ENCODE data around the gene DNAJC28. TPM values are rescaled to one million over a fixed set of nuclear protein-coding genes. Genes with fewer than 3 reads are reported as not detected.
"Not testable (repeated sequence)": the region's sequence is repeated elsewhere in the genome, so short reads cannot be mapped to it uniquely, and the experiment has no call there.

DNAJC28 gene
- total RNA-seq, 1 donor from 2014 or later: 2.8 TPM

GRCh38 chr21:33455686-33456446 lies 35.6 kb downstream of the DNAJC28 start:
- Mint-ChIP-seq H3K4me1 (no peaks in the 10 kb centered on the region), H3K27ac (no peak overlapping the region), H3K9me3 (no peaks in the 10 kb centered on the region), H3K27me3 (ENCODE audit: low read depth) (no peaks in the 10 kb centered on the region), H3K4me3 (no peak overlapping the region), H3K36me3 (peaks cover 14% of the 10 kb centered on the region)
- TF ChIP-seq CTCF (IDR thresholded peaks at IDR 0.05; ENCODE audit: unreplicated experiment): no peak
- no peak for DNase-seq (ENCODE audit: low spot score in 2 of 2, unreplicated experiment in 2 of 2)

GRCh38 chr21:33452362-33452761 lies 39.2 kb downstream of the DNAJC28 start:
- TF ChIP-seq CTCF (IDR thresholded peaks at IDR 0.05; ENCODE audit: unreplicated experiment): no peak
- peaks cover 14% of the 10 kb centered on the region for H3K36me3 Mint-ChIP-seq

GRCh38 chr21:33451634-33452071 lies 39.9 kb downstream of the DNAJC28 start:
- Mint-ChIP-seq H3K36me3 (peaks cover 14% of the 10 kb centered on the region), H3K27me3 (ENCODE audit: low read depth) (no peaks in the 10 kb centered on the region), H3K4me3 (no peak overlapping the region), H3K9me3 (no peaks in the 10 kb centered on the region), H3K27ac (no peak overlapping the region), H3K4me1 (no peaks in the 10 kb centered on the region)
- no peak for TF ChIP-seq CTCF (IDR thresholded peaks at IDR 0.05; ENCODE audit: unreplicated experiment)
- DNase-seq (ENCODE audit: low spot score in 2 of 2, unreplicated experiment in 2 of 2): no peak

More at GRCh38 chr21:33452362-33452761, 39.2 kb downstream of the DNAJC28 start:
- no peaks in the 10 kb centered on the region for H3K4me1 Mint-ChIP-seq
- no peak overlapping the region for H3K4me3 Mint-ChIP-seq
- H3K27ac Mint-ChIP-seq: no peak overlapping the region
- H3K27me3 Mint-ChIP-seq (ENCODE audit: low read depth): no peaks in the 10 kb centered on the region
- no peaks in the 10 kb centered on the region for H3K9me3 Mint-ChIP-seq
- DNase-seq (ENCODE audit: low spot score in 2 of 2, unreplicated experiment in 2 of 2): no peak

GRCh38 chr21:33449616-33450015 lies 41.9 kb downstream of the DNAJC28 start:
- Mint-ChIP-seq H3K27me3 (ENCODE audit: low read depth) (no peaks in the 10 kb centered on the region), H3K9me3 (no peaks in the 10 kb centered on the region), H3K36me3 (peaks cover 14% of the 10 kb centered on the region), H3K4me1 (peaks cover 3% of the 10 kb centered on the region), H3K4me3 (no peak overlapping the region), H3K27ac (no peak overlapping the region)
- no peak for DNase-seq (ENCODE audit: low spot score in 2 of 2, unreplicated experiment in 2 of 2)
- TF ChIP-seq CTCF (IDR thresholded peaks at IDR 0.05; ENCODE audit: unreplicated experiment): no peak

GRCh38 chr21:33446620-33447019 lies 44.9 kb downstream of the DNAJC28 start:
- H3K36me3 Mint-ChIP-seq; H3K27ac Mint-ChIP-seq; DNase-seq (ENCODE audit: low spot score in 2 of 2, unreplicated experiment in 2 of 2); H3K4me3 Mint-ChIP-seq; H3K27me3 Mint-ChIP-seq (ENCODE audit: low read depth); H3K9me3 Mint-ChIP-seq: not testable (repeated sequence)
- H3K4me1 Mint-ChIP-seq: peaks cover 16% of the 10 kb centered on the region

GRCh38 chr21:33444499-33444898 lies 47.0 kb downstream of the DNAJC28 start:
- H3K27me3 Mint-ChIP-seq (ENCODE audit: low read depth): no peaks in the 10 kb centered on the region
- H3K36me3 Mint-ChIP-seq: no peaks in the 10 kb centered on the region
- H3K4me1 Mint-ChIP-seq: peaks cover 19% of the 10 kb centered on the region
- H3K9me3 Mint-ChIP-seq: no peaks in the 10 kb centered on the region
- no peak overlapping the region for H3K4me3 Mint-ChIP-seq
- no peak for DNase-seq (ENCODE audit: low spot score in 2 of 2, unreplicated experiment in 2 of 2)
- H3K27ac Mint-ChIP-seq: no peak overlapping the region
- TF ChIP-seq CTCF (IDR thresholded peaks at IDR 0.05; ENCODE audit: unreplicated experiment): no peak

Data from mesothelial cell of epicardium (in vitro differentiated cells).